ENCODE data around the gene AQP9. TPM values are rescaled to one million over a fixed set of nuclear protein-coding genes. Genes with fewer than 3 reads are reported as not detected.

AQP9 gene
- total RNA-seq, 2 donors from 2014 or later, result 1.1 to 2.9 TPM

DNA sequence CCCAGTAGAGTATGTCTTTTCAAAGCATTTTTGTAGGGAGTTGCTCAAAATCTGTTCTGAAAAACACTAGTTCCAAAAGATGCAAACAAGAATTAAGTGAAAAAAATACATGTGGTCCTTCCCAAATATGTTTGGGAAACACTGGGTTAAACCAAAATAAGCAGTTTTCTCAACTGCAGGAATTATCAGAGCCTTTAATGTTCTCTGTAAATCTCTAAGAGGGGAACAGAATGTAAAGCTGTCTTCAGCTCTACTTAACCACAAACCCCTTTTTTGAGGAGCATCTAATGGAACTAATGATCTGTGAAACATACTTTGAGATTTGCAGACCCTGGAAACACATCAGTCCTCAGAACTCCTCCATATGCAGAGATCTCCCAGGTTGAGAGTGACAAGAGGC is 9.9 kb downstream of the AQP9 start:
- H3K27ac ChIP-seq, result no peak overlapping the region

GRCh38 chr15:58148633-58149445 is 10.7 kb downstream of the AQP9 start:
- Histone ChIP-seq H3K27me3 (no peaks in the 10 kb centered on the region), H3K4me1 (no peaks in the 10 kb centered on the region), H3K4me3 (no peak overlapping the region), H3K36me3 (no peaks in the 10 kb centered on the region), H3K9me3 (no peaks in the 10 kb centered on the region), H3K27ac (no peak overlapping the region)
- TF ChIP-seq, protein P1, sequence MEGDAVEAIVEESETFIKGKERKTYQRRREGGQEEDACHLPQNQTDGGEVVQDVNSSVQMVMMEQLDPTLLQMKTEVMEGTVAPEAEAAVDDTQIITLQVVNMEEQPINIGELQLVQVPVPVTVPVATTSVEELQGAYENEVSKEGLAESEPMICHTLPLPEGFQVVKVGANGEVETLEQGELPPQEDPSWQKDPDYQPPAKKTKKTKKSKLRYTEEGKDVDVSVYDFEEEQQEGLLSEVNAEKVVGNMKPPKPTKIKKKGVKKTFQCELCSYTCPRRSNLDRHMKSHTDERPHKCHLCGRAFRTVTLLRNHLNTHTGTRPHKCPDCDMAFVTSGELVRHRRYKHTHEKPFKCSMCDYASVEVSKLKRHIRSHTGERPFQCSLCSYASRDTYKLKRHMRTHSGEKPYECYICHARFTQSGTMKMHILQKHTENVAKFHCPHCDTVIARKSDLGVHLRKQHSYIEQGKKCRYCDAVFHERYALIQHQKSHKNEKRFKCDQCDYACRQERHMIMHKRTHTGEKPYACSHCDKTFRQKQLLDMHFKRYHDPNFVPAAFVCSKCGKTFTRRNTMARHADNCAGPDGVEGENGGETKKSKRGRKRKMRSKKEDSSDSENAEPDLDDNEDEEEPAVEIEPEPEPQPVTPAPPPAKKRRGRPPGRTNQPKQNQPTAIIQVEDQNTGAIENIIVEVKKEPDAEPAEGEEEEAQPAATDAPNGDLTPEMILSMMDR (IDR thresholded peaks at IDR 0.05), result no peak
- DNase-seq (ENCODE audit: low spot score), result no peak

More for the DNA sequence above, 9.9 kb downstream of the AQP9 start:
- Histone ChIP-seq H3K36me3 (no peaks in the 10 kb centered on the region), H3K27me3 (no peaks in the 10 kb centered on the region), H3K9me3 (no peaks in the 10 kb centered on the region), H3K4me3 (no peak overlapping the region), H3K4me1 (no peaks in the 10 kb centered on the region)
- TF ChIP-seq, protein P1 (IDR thresholded peaks at IDR 0.05), result no peak
- no peak for DNase-seq (ENCODE audit: low spot score)

DNA sequence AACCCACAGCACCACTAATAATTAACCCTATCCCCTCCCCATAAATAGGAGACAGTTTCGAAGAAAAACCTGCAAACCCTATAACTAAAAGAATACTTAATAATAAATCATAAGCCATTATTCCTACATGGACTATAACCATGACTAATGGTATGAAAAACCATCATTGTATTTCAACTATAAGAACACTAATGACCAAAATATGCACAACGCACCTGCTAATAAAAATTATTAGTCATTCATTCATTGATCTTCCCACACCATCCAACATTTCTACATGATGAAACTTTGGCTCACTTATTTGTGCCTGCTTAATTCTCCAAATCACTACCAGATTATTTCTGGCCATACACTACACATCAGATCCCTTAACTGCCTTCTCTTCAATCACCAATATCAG is 16.6 kb downstream of the AQP9 start:
- TF ChIP-seq, protein P1 (IDR thresholded peaks at IDR 0.05), result no peak
- Histone ChIP-seq H3K4me1 (no peaks in the 10 kb centered on the region), H3K9me3 (no peaks in the 10 kb centered on the region), H3K4me3 (no peak overlapping the region), H3K27ac (no peak overlapping the region), H3K36me3 (no peaks in the 10 kb centered on the region), H3K27me3 (no peaks in the 10 kb centered on the region)
- no peak for DNase-seq (ENCODE audit: low spot score)

DNA sequence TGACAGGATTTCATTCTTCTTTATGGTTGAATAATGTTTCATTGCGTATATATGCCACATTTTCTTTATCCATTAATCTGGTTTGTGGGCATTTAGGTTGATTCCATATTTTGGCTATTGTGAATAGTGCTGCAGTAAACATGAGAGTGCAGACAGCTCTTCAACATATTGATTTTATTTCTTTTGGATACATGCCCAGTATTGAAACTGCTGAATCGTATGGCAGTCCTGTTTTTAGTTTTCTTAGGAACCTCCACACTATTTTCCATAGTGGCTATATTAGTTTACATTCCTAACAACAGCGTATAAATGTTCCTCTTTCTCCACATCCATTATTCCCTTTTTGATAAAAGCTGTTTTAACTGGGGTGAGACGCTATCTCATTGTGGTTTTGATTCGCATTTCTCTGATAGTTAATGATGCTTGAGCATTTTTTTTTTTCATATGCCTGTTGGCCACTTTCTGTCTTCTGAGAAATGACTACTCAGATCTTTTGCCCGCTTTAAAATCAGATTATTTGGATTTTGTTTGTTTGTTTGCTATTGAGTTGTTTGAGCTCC is 21.7 kb downstream of the AQP9 start:
- H3K27me3 ChIP-seq, result no peaks in the 10 kb centered on the region
- no peaks in the 10 kb centered on the region for H3K4me1 ChIP-seq
- no peak overlapping the region for H3K27ac ChIP-seq
- TF ChIP-seq, protein P1 (IDR thresholded peaks at IDR 0.05), result no peak
- no peaks in the 10 kb centered on the region for H3K9me3 ChIP-seq
- H3K4me3 ChIP-seq, result no peak overlapping the region
- DNase-seq (ENCODE audit: low spot score), result no peak
- H3K36me3 ChIP-seq, result no peaks in the 10 kb centered on the region

- no peaks in the 10 kb centered on the region for H3K4me1 ChIP-seq
Measured at GRCh38 chr15:58161436-58161930, 23.3 kb downstream of the AQP9 start.

More at GRCh38 chr15:58161436-58161930, 23.3 kb downstream of the AQP9 start:
- Histone ChIP-seq H3K36me3 (no peaks in the 10 kb centered on the region), H3K27ac (no peak overlapping the region), H3K4me3 (no peak overlapping the region), H3K27me3 (no peaks in the 10 kb centered on the region), H3K9me3 (no peaks in the 10 kb centered on the region)
- no peak for DNase-seq (ENCODE audit: low spot score)
- TF ChIP-seq, protein P1 (IDR thresholded peaks at IDR 0.05), result no peak

All from right atrium auricular region (tissue), 2 donors.